Measurements from ENCODE around the gene CRYGN.

CRYGN gene

GRCh38 chr7:151391358-151391730, 48.6 kb downstream of the CRYGN start:
- DNase-seq (ENCODE audit: low spot score), result no peak

GRCh38 chr7:151390598-151391357, 49.2 kb downstream of the CRYGN start:
- DNase-seq (ENCODE audit: low spot score), result no peak

GRCh38 chr7:151389768-151390597, 50.0 kb downstream of the CRYGN start:
- DNase-seq (ENCODE audit: low spot score), result no peak

GRCh38 chr7:151389096-151389767, 50.7 kb downstream of the CRYGN start:
- DNase-seq (ENCODE audit: low spot score), result no peak

GRCh38 chr7:151388430-151388829, 51.5 kb downstream of the CRYGN start:
- DNase-seq (ENCODE audit: low spot score), result no peak

GRCh38 chr7:151388007-151388297, 52.0 kb downstream of the CRYGN start:
- DNase-seq (ENCODE audit: low spot score), result no peak

- no peak for DNase-seq (ENCODE audit: low spot score)
Measured at GRCh38 chr7:151387161-151388006, 52.6 kb downstream of the CRYGN start.

GRCh38 chr7:151386301-151387160, 53.4 kb downstream of the CRYGN start:
- no peak for DNase-seq (ENCODE audit: low spot score)

GRCh38 chr7:151385626-151386300, 54.2 kb downstream of the CRYGN start:
- DNase-seq (ENCODE audit: low spot score), result no peak

GRCh38 chr7:151384776-151385625, 54.9 kb downstream of the CRYGN start:
- DNase-seq (ENCODE audit: low spot score), result no peak

- DNase-seq (ENCODE audit: low spot score), result no peak
Measured at GRCh38 chr7:151384352-151384697, 55.6 kb downstream of the CRYGN start.

- no peak for DNase-seq (ENCODE audit: low spot score)
Measured at GRCh38 chr7:151383638-151384351, 56.1 kb downstream of the CRYGN start.

GRCh38 chr7:151382079-151382885, 57.7 kb downstream of the CRYGN start:
- DNase-seq (ENCODE audit: low spot score), result no peak

GRCh38 chr7:151381348-151382078, 58.4 kb downstream of the CRYGN start:
- DNase-seq (ENCODE audit: low spot score), result no peak

GRCh38 chr7:151381098-151381347, 58.9 kb downstream of the CRYGN start:
- DNase-seq (ENCODE audit: low spot score), result no peak

- DNase-seq (ENCODE audit: low spot score), result no peak
Measured at GRCh38 chr7:151380199-151381097, 59.5 kb downstream of the CRYGN start.

All from AG08395 (cell line).